HCT116 (cell line): Measurements from ENCODE around the gene CTBS. TPM values are rescaled to one million over a fixed set of nuclear protein-coding genes. Genes with fewer than 3 reads are reported as not detected.

Experiments used
- ATAC-seq: fragments of 200-7000 bp; cut with Tn5 transposase; 2 replicates; pipeline ENCODE4 v1.9.1; 2020; ENCODE audit warnings: mild to moderate bottlenecking, moderate library complexity
- BruUV-seq: library from RNA; stranded (reverse); fragments of 400-500 nt; replicated peaks from 2 replicates; lab custom pipeline; 2021; lab: Mats Ljungman, UMichigan
- CTCF ChIA-PET: fragments of 300-600 bp; sonication (Branson Sonifier 250); formaldehyde crosslinking; loops from one replicate; lab custom pipeline; 2021; ENCODE audit warnings: antibody characterized with exemption; lab: Charles Lee
- POLR2A ChIA-PET: fragments of 300-600, 350-600 bp; sonication (Branson Sonifier 250); formaldehyde crosslinking; loops from one replicate; lab custom pipeline; 2021; ENCODE audit warnings: antibody characterized with exemption; lab: Charles Lee
- RAD21 ChIA-PET, 2 experiments: fragments of 300-600 bp; sonication (Branson Sonifier 250); formaldehyde crosslinking; loops; one replicate each; lab custom pipeline; 2023; ENCODE audit warnings: low total read pairs in 2 of 2; ENCODE audit not compliant: uncharacterized antibody in 2 of 2, unreplicated experiment in 2 of 2, low non-redundant PET in 1 of 2; lab: Charles Lee
- DNase-seq: peaks from one replicate; pipeline ENCODE4 v3.0.0-alpha.2; 2010; ENCODE audit warnings: low read depth, low spot score
- H2AFZ ChIP-seq: fragments of 200-600 bp; shearing (Covaris generic), sonication (generic); 2 replicates; pipeline ENCODE4 v1.6.1; 2017; ENCODE audit warnings: low read depth, mixed run types, mixed read lengths, antibody characterized with exemption, low read length; ENCODE audit not compliant: poor library complexity, severe bottlenecking
- H3K27ac ChIP-seq: 2 replicates; pipeline ENCODE4 v1.5.1; 2012; ENCODE audit warnings: low read depth, low read length
- H3K27me3 ChIP-seq: fragments of 200-600 bp; sonication (generic); 2 replicates; pipeline ENCODE4 v1.6.1; 2016; ENCODE audit warnings: mixed run types, low read length, mixed read lengths; ENCODE audit not compliant: insufficient read depth
- H3K36me3 ChIP-seq, 2 experiments: fragments of 200-500 bp in 1 of 2; fragments of 200-600 bp in 1 of 2; sonication (Bioruptor generic) in 1 of 2; sonication (generic) in 1 of 2; 2 replicates each; pipeline versions ENCODE4 v1.5.1 to v1.6.1; 2014 to 2016; ENCODE audit warnings: low read length in 2 of 2, inconsistent platforms in 1 of 2, mixed read lengths in 1 of 2, mixed run types in 1 of 2; ENCODE audit not compliant: insufficient read depth in 2 of 2, control insufficient read depth in 1 of 2
- H3K4me1 ChIP-seq, 2 experiments: fragments of 200-600 bp in 1 of 2; sonication (generic) in 1 of 2; 2 replicates each; pipeline versions ENCODE4 v1.5.1 to v1.6.1; 2012 to 2017; ENCODE audit warnings: low read length in 2 of 2, inconsistent platforms in 1 of 2, mild to moderate bottlenecking in 1 of 2, mixed read lengths in 1 of 2, mixed run types in 1 of 2, moderate library complexity in 1 of 2; ENCODE audit not compliant: insufficient read depth in 2 of 2, control insufficient read depth in 1 of 2
- H3K4me2 ChIP-seq: fragments of 200-600 bp; sonication (generic); 2 replicates; pipeline ENCODE4 v1.6.1; 2017; ENCODE audit warnings: mixed run types, low read length, mixed read lengths
- H3K4me3 ChIP-seq, 2 experiments: fragments of 200-600 bp in 1 of 2; sonication (generic) in 1 of 2; replicated peaks in 1 of 2; 2 replicates each; pipeline ENCODE4 v1.5.1; 2011 to 2016; ENCODE audit warnings: low read length in 2 of 2, control low read depth in 1 of 2, low read depth in 1 of 2, mild to moderate bottlenecking in 1 of 2, mixed read lengths in 1 of 2, mixed run types in 1 of 2
- H3K79me2 ChIP-seq: fragments of 200-600 bp; sonication (generic); 2 replicates; pipeline ENCODE4 v1.6.1; 2017; ENCODE audit warnings: mild to moderate bottlenecking, mixed run types, low read length, moderate library complexity, mixed read lengths; ENCODE audit not compliant: insufficient read depth
- H3K9ac ChIP-seq: fragments of 200-600 bp; sonication (generic); 2 replicates; pipeline ENCODE4 v1.6.1; 2016; ENCODE audit warnings: low read length, mixed read lengths
- H3K9me2 ChIP-seq: fragments of 200-600 bp; sonication (generic), shearing (Covaris generic); 2 replicates; pipeline ENCODE4 v1.6.1; 2017; ENCODE audit warnings: mixed run types, mild to moderate bottlenecking, moderate library complexity; ENCODE audit not compliant: insufficient read depth
- H3K9me3 ChIP-seq, 2 experiments: fragments of 200-500 bp in 1 of 2; fragments of 200-600 bp in 1 of 2; sonication (Bioruptor generic) in 1 of 2; sonication (generic) in 1 of 2; 2 replicates each; pipeline ENCODE4 v1.6.1; 2014 to 2017; ENCODE audit warnings: low read length in 2 of 2, mixed read lengths in 2 of 2, inconsistent platforms in 1 of 2, low read depth in 1 of 2, mild to moderate bottlenecking in 1 of 2, mixed run types in 1 of 2, moderate library complexity in 1 of 2; ENCODE audit not compliant: control insufficient read depth in 1 of 2, insufficient read depth in 1 of 2
- H4K20me1 ChIP-seq: fragments of 200-600 bp; sonication (generic), shearing (Covaris generic); 2 replicates; pipeline ENCODE4 v1.6.1; 2017; ENCODE audit warnings: mixed run types, mild to moderate bottlenecking, moderate library complexity; ENCODE audit not compliant: insufficient read depth
- CBX3 ChIP-seq: IDR thresholded peaks from 2 replicates; pipeline ENCODE4 v1.6.1; 2012; ENCODE audit warnings: low read depth
- EGR1 ChIP-seq: IDR thresholded peaks from 2 replicates; pipeline ENCODE4 v1.6.1; 2012; ENCODE audit warnings: low read depth
- POLR2AphosphoS5 ChIP-seq: IDR thresholded peaks from 2 replicates; pipeline ENCODE4 v1.6.1; 2011; ENCODE audit warnings: mild to moderate bottlenecking, low read depth, low read length, moderate library complexity
- RAD21 ChIP-seq: IDR thresholded peaks from 2 replicates; pipeline ENCODE4 v1.6.1; 2012; ENCODE audit warnings: low read depth, mild to moderate bottlenecking
- TCF7L2 ChIP-seq: IDR thresholded peaks from 2 replicates; pipeline ENCODE4 v1.7.0; 2011; ENCODE audit warnings: borderline replicate concordance, inconsistent platforms; ENCODE audit not compliant: insufficient read depth, insufficient read length; ENCODE audit errors: extremely low read depth
- YY1 ChIP-seq: IDR thresholded peaks from 2 replicates; pipeline ENCODE4 v1.6.1; 2011; ENCODE audit warnings: low read length, low read depth, moderate library complexity, mild to moderate bottlenecking; ENCODE audit not compliant: insufficient replicate concordance; ENCODE audit errors: extremely low read depth
- ZFX ChIP-seq: fragments of 450-650 bp; IDR thresholded peaks from 2 replicates; pipeline ENCODE4 v1.6.1; 2017
- ZNF274 ChIP-seq: fragments of 200-500 bp; sonication (Bioruptor generic); IDR thresholded peaks from 2 replicates; pipeline ENCODE4 v1.6.1; 2014; ENCODE audit warnings: mild to moderate bottlenecking, low read depth, low read length, inconsistent platforms
- intact Hi-C: fragments of 100-400 bp; cut with micrococcal nuclease; formaldehyde crosslinking; loops from 2 replicates; pipeline ENCODE4 v1.10.0; 2022
- total RNA-seq: library from RNA; stranded (reverse); gene quantifications from one replicate; pipeline ENCODE4 v1.2.1, GENCODE V29; 2021; ENCODE audit not compliant: unreplicated experiment
- TF ChIP-seq, protein P1 (sequence below), 3 experiments: fragments of 200-600 bp in 1 of 3; sonication (generic) in 1 of 3; IDR thresholded peaks in 2 of 3; conservative IDR thresholded peaks in 1 of 3; 2 replicates each; pipeline ENCODE4 v1.5.1; 2012 to 2017; ENCODE audit warnings: low read depth in 2 of 3, low read length in 2 of 3, antibody characterized with exemption in 1 of 3, borderline replicate concordance in 1 of 3, control low read depth in 1 of 3, mild to moderate bottlenecking in 1 of 3, mixed read lengths in 1 of 3, mixed run types in 1 of 3, moderate library complexity in 1 of 3; ENCODE audit not compliant: insufficient read depth in 1 of 3
- TF ChIP-seq, protein P2 (sequence below): IDR thresholded peaks from 2 replicates; pipeline ENCODE4 v1.6.1; 2012
- TF ChIP-seq, protein P3 (sequence below): IDR thresholded peaks from 2 replicates; pipeline ENCODE4 v1.6.1; 2011; ENCODE audit warnings: mild to moderate bottlenecking, low read length, moderate library complexity; ENCODE audit not compliant: insufficient replicate concordance; ENCODE audit errors: extremely low read depth
- TF ChIP-seq, protein P4 (sequence below): IDR thresholded peaks from 2 replicates; pipeline ENCODE4 v1.6.1; 2012; ENCODE audit warnings: low read depth

The CTBS gene
- total RNA-seq, 1 experiment from 2014 or later = 19.5 TPM

DNA sequence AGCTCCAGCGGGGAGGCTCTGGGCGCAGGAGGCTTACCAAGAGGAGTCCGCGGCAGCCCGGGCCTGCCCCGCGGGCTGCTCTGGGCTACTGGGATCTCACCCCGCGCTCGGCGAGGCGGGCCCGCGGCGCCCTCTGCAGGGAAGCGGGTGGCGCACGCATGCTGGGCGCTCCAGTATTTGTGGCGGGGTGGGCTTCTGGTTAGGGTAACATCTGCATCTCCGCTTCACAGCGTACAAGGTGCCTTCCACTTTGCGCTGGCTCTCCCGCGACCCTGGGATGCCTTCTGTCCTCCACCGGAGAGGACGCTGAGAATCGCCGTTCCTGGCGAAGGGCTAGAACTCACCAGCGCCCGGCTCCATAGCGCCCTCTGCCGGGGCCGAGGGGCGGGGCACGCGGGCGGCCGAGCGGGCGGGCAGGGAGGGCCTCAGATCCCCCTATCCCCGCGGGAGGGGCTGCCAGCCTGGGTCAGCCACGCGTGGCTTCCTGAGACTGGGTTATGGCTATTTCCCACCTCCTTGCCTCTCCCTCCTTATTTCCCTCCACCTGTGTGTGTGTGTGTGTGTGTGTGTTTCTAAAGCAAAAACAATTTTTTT, 46.6 kb upstream of the CTBS start:
- Histone ChIP-seq H3K36me3 (no peaks in the 10 kb centered on the region), H3K9ac (peak overlapping the region; percentile 66), H3K4me3 (peak overlapping the region; percentile 47 to 62), H3K4me2 (peak overlapping the region; percentile 86), H3K79me2 (no peaks in the 10 kb centered on the region), H3K27ac (peak overlapping the region; percentile 91), H3K9me3 (no peaks in the 10 kb centered on the region), H4K20me1 (no peaks in the 10 kb centered on the region), H3K9me2 (no peaks in the 10 kb centered on the region), H3K27me3 (no peaks in the 10 kb centered on the region), H3K4me1 (peaks cover 18 to 25% of the 10 kb centered on the region in 2 experiments), H2AFZ (peak overlapping the region; percentile 84)
- intact Hi-C loops = loop anchor here (2.0 to 10.0 kb wide), 4 partner anchors 114 to 716 kb away; partner anchors contain the start of genes GNG5 and SPATA1
- peak; percentile 87 for TF ChIP-seq RAD21
- TF ChIP-seq, protein P1, sequence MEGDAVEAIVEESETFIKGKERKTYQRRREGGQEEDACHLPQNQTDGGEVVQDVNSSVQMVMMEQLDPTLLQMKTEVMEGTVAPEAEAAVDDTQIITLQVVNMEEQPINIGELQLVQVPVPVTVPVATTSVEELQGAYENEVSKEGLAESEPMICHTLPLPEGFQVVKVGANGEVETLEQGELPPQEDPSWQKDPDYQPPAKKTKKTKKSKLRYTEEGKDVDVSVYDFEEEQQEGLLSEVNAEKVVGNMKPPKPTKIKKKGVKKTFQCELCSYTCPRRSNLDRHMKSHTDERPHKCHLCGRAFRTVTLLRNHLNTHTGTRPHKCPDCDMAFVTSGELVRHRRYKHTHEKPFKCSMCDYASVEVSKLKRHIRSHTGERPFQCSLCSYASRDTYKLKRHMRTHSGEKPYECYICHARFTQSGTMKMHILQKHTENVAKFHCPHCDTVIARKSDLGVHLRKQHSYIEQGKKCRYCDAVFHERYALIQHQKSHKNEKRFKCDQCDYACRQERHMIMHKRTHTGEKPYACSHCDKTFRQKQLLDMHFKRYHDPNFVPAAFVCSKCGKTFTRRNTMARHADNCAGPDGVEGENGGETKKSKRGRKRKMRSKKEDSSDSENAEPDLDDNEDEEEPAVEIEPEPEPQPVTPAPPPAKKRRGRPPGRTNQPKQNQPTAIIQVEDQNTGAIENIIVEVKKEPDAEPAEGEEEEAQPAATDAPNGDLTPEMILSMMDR (IDR thresholded peaks at IDR 0.05 in 2 of 3, conservative IDR thresholded peaks at IDR 0.05 in 1 of 3; ENCODE audit: borderline replicate concordance in 1 of 3, insufficient read depth in 1 of 3, low read depth in 2 of 3, low read length in 2 of 3) = peak; percentile 72 to 99 (median 92)
- peak; percentile 53; the same call in 1 of the 2 replicates for TF ChIP-seq CBX3
- TF ChIP-seq TCF7L2 = no peak
- TF ChIP-seq, protein P2, sequence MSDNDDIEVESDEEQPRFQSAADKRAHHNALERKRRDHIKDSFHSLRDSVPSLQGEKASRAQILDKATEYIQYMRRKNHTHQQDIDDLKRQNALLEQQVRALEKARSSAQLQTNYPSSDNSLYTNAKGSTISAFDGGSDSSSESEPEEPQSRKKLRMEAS = peak; percentile 84
- TF ChIP-seq, protein P3, sequence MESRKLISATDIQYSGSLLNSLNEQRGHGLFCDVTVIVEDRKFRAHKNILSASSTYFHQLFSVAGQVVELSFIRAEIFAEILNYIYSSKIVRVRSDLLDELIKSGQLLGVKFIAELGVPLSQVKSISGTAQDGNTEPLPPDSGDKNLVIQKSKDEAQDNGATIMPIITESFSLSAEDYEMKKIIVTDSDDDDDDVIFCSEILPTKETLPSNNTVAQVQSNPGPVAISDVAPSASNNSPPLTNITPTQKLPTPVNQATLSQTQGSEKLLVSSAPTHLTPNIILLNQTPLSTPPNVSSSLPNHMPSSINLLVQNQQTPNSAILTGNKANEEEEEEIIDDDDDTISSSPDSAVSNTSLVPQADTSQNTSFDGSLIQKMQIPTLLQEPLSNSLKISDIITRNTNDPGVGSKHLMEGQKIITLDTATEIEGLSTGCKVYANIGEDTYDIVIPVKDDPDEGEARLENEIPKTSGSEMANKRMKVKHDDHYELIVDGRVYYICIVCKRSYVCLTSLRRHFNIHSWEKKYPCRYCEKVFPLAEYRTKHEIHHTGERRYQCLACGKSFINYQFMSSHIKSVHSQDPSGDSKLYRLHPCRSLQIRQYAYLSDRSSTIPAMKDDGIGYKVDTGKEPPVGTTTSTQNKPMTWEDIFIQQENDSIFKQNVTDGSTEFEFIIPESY = no peak
- peak; percentile 49 for TF ChIP-seq POLR2AphosphoS5
- no peak for TF ChIP-seq ZNF274
- peak; percentile 73 for TF ChIP-seq ZFX
- TF ChIP-seq, protein P4, sequence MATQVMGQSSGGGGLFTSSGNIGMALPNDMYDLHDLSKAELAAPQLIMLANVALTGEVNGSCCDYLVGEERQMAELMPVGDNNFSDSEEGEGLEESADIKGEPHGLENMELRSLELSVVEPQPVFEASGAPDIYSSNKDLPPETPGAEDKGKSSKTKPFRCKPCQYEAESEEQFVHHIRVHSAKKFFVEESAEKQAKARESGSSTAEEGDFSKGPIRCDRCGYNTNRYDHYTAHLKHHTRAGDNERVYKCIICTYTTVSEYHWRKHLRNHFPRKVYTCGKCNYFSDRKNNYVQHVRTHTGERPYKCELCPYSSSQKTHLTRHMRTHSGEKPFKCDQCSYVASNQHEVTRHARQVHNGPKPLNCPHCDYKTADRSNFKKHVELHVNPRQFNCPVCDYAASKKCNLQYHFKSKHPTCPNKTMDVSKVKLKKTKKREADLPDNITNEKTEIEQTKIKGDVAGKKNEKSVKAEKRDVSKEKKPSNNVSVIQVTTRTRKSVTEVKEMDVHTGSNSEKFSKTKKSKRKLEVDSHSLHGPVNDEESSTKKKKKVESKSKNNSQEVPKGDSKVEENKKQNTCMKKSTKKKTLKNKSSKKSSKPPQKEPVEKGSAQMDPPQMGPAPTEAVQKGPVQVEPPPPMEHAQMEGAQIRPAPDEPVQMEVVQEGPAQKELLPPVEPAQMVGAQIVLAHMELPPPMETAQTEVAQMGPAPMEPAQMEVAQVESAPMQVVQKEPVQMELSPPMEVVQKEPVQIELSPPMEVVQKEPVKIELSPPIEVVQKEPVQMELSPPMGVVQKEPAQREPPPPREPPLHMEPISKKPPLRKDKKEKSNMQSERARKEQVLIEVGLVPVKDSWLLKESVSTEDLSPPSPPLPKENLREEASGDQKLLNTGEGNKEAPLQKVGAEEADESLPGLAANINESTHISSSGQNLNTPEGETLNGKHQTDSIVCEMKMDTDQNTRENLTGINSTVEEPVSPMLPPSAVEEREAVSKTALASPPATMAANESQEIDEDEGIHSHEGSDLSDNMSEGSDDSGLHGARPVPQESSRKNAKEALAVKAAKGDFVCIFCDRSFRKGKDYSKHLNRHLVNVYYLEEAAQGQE = no peak
- peak; percentile 25 for TF ChIP-seq YY1
- peak; percentile 46; the same call in 1 of the 2 replicates for TF ChIP-seq EGR1
- DNase-seq (peak; percentile 71), ATAC-seq (peak; percentile 93)
- RAD21 ChIA-PET = no interaction called here
- POLR2A ChIA-PET = interaction anchor here (2.3 kb wide), 1 partner anchor 47 kb away, joined by 7 read pairs; the partner anchor contains the start of gene CTBS
- CTCF ChIA-PET = interaction anchor here (0.7 to 2.3 kb wide), 11 partner anchors 11 to 493 kb away, joined by 3 to 16 read pairs (median 4); partner anchors contain the start of gene PRKACB
- no TSS peak for BruUV-seq
